Measurements from ENCODE around the gene AMH. TPM values are rescaled to one million over a fixed set of nuclear protein-coding genes. Genes with fewer than 3 reads are reported as not detected.

AMH gene
- total RNA-seq, 1 experiment from 2014 or later: 11.2 TPM

DNA sequence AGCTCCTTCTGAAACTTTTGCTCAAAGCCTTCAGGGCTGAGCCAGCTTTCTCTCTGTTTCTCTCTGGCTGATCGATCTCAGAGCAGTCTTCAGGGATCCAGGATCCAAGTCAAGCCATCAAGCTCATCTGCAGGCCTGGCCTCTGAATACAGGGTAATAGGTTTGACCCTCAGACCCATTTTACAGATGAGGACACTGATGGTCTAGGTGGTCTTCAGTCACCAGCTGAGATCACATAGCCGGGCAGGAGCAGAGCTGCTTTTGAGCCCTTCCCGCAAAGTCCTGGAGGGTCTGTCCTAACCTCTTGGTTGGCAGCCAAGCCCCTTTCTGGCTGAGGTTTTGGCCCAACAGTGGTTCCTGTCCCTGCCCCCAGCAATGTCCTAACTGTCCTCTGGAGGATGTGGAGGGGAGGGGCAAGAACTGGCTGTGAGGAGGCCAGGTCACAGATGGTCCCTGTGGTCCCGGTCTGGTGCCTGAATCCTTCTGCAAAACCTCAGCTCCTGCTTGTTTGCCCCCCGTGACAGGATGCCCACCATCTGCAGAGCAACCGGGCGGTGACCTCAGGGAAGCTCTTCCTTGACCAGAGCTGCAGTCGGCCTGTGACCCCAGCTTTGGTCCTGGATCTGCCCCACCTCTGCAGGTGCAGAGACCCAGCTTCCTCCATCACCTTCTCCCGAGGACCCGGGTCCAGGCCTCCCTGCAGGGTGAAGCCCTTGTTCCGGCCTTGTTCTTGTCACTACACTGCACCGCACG lies 38.6 kb downstream of the AMH start:
- Mint-ChIP-seq H3K4me1 (peaks cover 7% of the 10 kb centered on the region; the same call in 1 of the 2 replicates), H3K4me3 (no peak overlapping the region), H3K9me3 (no peaks in the 10 kb centered on the region), H3K36me3 (no peaks in the 10 kb centered on the region), H3K27ac (0 out of 2 replicates have a peak overlapping the region, but pooled peaks have one; percentile 32), H3K27me3 (ENCODE audit: low read depth) (peaks cover 63% of the 10 kb centered on the region)
- DNase-seq (ENCODE audit: low spot score): no peak
- POLR2A ChIA-PET: interaction anchor here (0.5 kb wide), 1 partner anchor 189 kb away, joined by 3 read pairs; no protein-coding TSS in a partner anchor
- ATAC-seq: no peak
- CTCF ChIA-PET: interaction anchor here (0.6 to 2.7 kb wide), 8 partner anchors 13 to 88 kb away, joined by 3 to 10 read pairs (median 4); no protein-coding TSS in a partner anchor
- TF ChIP-seq ELF4 (CRISPR knock-in tag; IDR thresholded peaks at IDR 0.05; ENCODE audit: low read depth): no peak
- no peak for TF ChIP-seq SMAD4 (CRISPR knock-in tag; IDR thresholded peaks at IDR 0.05)
- TF ChIP-seq, protein P1, sequence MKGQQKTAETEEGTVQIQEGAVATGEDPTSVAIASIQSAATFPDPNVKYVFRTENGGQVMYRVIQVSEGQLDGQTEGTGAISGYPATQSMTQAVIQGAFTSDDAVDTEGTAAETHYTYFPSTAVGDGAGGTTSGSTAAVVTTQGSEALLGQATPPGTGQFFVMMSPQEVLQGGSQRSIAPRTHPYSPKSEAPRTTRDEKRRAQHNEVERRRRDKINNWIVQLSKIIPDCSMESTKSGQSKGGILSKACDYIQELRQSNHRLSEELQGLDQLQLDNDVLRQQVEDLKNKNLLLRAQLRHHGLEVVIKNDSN (CRISPR knock-in tag; IDR thresholded peaks at IDR 0.05): no peak
- TF ChIP-seq IRF2 (CRISPR knock-in tag; IDR thresholded peaks at IDR 0.05; ENCODE audit: borderline replicate concordance, low read depth): no peak
- TF ChIP-seq, protein P2, sequence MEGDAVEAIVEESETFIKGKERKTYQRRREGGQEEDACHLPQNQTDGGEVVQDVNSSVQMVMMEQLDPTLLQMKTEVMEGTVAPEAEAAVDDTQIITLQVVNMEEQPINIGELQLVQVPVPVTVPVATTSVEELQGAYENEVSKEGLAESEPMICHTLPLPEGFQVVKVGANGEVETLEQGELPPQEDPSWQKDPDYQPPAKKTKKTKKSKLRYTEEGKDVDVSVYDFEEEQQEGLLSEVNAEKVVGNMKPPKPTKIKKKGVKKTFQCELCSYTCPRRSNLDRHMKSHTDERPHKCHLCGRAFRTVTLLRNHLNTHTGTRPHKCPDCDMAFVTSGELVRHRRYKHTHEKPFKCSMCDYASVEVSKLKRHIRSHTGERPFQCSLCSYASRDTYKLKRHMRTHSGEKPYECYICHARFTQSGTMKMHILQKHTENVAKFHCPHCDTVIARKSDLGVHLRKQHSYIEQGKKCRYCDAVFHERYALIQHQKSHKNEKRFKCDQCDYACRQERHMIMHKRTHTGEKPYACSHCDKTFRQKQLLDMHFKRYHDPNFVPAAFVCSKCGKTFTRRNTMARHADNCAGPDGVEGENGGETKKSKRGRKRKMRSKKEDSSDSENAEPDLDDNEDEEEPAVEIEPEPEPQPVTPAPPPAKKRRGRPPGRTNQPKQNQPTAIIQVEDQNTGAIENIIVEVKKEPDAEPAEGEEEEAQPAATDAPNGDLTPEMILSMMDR (IDR thresholded peaks at IDR 0.05): no peak
- TF ChIP-seq, protein P3, sequence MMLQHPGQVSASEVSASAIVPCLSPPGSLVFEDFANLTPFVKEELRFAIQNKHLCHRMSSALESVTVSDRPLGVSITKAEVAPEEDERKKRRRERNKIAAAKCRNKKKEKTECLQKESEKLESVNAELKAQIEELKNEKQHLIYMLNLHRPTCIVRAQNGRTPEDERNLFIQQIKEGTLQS (CRISPR knock-in tag; conservative IDR thresholded peaks at IDR 0.05): no peak
- TF ChIP-seq, protein P4, sequence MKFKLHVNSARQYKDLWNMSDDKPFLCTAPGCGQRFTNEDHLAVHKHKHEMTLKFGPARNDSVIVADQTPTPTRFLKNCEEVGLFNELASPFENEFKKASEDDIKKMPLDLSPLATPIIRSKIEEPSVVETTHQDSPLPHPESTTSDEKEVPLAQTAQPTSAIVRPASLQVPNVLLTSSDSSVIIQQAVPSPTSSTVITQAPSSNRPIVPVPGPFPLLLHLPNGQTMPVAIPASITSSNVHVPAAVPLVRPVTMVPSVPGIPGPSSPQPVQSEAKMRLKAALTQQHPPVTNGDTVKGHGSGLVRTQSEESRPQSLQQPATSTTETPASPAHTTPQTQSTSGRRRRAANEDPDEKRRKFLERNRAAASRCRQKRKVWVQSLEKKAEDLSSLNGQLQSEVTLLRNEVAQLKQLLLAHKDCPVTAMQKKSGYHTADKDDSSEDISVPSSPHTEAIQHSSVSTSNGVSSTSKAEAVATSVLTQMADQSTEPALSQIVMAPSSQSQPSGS (CRISPR knock-in tag; IDR thresholded peaks at IDR 0.05; ENCODE audit: borderline replicate concordance, low read depth): no peak
- no peak for TF ChIP-seq ZNF219 (CRISPR knock-in tag; IDR thresholded peaks at IDR 0.05; ENCODE audit: borderline replicate concordance)

DNA sequence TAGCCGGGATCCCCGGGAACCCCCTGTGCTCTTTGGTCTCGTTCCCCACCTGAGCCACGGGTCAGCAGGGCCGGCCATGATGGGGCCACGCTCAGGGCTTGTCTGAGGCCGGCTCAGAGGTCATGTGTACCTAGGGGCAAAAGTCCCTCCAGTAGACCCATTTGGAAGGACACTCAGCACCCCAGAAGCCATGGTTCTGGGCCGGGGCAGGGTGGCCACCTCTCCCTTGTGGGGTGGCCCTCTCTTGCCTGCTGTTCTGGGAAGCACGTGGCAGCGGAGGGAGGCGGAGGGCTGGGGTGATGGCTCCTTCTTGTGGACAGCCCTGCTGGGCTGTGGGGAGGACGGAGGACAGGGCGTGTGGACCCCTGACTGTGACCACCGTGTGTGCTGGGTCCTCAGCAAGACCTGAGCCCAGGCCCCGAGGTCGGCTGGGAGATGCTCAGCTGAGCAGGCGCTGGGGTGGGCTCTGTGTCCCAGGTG lies 39.3 kb downstream of the AMH start:
- ATAC-seq: no peak
- Mint-ChIP-seq H3K4me1 (peaks cover 6% of the 10 kb centered on the region; the same call in 1 of the 2 replicates), H3K27me3 (ENCODE audit: low read depth) (peaks cover 65% of the 10 kb centered on the region), H3K36me3 (no peaks in the 10 kb centered on the region), H3K9me3 (no peaks in the 10 kb centered on the region), H3K27ac (no peak overlapping the region), H3K4me3 (peak overlapping the region; percentile 21; the same call in 1 of the 2 replicates)
- ChIA-PET POLR2A (no interaction called here), CTCF (interaction anchor here (0.6 to 2.7 kb wide), 8 partner anchors 12 to 89 kb away, joined by 3 to 10 read pairs (median 5); no protein-coding TSS in a partner anchor)
- TF ChIP-seq ZBTB21 (CRISPR knock-in tag; IDR thresholded peaks at IDR 0.05; ENCODE audit: borderline replicate concordance) (no peak), SOX15 (CRISPR knock-in tag; IDR thresholded peaks at IDR 0.05) (no peak), PRRX2 (CRISPR knock-in tag; IDR thresholded peaks at IDR 0.05) (no peak)
- TF ChIP-seq, protein P5, sequence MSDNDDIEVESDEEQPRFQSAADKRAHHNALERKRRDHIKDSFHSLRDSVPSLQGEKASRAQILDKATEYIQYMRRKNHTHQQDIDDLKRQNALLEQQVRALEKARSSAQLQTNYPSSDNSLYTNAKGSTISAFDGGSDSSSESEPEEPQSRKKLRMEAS (CRISPR knock-in tag; IDR thresholded peaks at IDR 0.05): no peak
- DNase-seq (ENCODE audit: low spot score): no peak

DNA sequence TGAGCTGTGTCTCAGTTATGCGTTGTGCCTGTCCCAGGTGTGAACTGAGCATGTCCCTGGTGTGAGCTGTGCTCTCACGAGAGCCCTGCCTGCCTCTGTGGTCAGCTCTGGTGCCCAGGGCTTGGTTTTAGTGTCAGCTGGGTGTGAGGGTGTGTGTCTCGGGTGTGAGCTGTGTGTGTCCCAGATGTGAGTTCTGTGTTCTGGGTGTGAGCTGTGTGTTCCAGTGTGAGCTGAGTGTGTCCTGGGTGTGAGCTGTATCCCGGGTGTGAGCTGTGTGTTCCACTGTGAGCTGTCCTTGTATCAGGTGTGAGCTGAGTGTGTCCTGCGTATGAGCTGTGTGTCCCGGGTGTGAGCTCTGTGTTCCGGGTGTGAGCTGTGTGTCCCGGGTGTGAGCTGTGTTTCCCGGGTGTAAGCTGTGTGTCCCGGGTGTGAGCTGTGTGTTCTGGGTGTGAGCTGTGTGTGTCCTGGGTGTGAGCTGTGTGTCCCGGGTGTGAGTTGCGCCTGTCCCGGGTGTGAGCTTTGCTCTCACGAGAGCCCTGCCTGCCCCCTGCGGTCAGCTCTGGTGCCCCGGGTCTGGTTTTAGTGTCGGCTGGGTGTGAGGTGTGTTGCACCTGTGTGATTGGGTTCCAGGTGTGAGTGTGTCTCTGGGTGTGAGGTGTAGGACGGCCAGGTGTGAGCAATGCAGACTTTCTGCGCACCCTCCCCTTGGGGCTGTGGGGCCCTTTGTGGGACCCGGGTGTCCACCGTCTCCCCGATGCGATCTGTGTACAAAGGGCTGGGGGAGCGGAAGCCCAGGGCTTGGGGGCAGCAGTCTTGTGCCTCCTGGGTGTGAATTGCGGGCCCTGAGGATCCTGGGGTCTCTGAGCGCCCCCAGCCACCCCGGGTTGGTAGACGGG lies 39.9 kb downstream of the AMH start:
- Mint-ChIP-seq H3K9me3 (no peaks in the 10 kb centered on the region), H3K27ac (no peak overlapping the region), H3K36me3 (no peaks in the 10 kb centered on the region), H3K27me3 (ENCODE audit: low read depth) (peaks cover 71% of the 10 kb centered on the region), H3K4me1 (peaks cover 9% of the 10 kb centered on the region; the same call in 1 of the 2 replicates), H3K4me3 (peak overlapping the region; percentile 63)
- ChIA-PET POLR2A (no interaction called here), CTCF (interaction anchor here (0.7 to 2.7 kb wide), 6 partner anchors 13 to 90 kb away, joined by 3 to 10 read pairs (median 6); no protein-coding TSS in a partner anchor)
- DNase-seq (ENCODE audit: low spot score): no peak
- ATAC-seq: no peak
- TF ChIP-seq, protein P6, sequence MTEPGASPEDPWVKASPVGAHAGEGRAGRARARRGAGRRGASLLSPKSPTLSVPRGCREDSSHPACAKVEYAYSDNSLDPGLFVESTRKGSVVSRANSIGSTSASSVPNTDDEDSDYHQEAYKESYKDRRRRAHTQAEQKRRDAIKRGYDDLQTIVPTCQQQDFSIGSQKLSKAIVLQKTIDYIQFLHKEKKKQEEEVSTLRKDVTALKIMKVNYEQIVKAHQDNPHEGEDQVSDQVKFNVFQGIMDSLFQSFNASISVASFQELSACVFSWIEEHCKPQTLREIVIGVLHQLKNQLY (CRISPR knock-in tag; IDR thresholded peaks at IDR 0.05): no peak
- TF ChIP-seq, protein P3 (CRISPR knock-in tag; conservative IDR thresholded peaks at IDR 0.05): no peak
- no peak for TF ChIP-seq TP53 (CRISPR knock-in tag; IDR thresholded peaks at IDR 0.05)
- no peak for TF ChIP-seq ZNF138 (CRISPR knock-in tag; conservative IDR thresholded peaks at IDR 0.05)
- TF ChIP-seq, protein P4 (CRISPR knock-in tag; IDR thresholded peaks at IDR 0.05; ENCODE audit: borderline replicate concordance, low read depth): no peak
- TF ChIP-seq, protein P7, sequence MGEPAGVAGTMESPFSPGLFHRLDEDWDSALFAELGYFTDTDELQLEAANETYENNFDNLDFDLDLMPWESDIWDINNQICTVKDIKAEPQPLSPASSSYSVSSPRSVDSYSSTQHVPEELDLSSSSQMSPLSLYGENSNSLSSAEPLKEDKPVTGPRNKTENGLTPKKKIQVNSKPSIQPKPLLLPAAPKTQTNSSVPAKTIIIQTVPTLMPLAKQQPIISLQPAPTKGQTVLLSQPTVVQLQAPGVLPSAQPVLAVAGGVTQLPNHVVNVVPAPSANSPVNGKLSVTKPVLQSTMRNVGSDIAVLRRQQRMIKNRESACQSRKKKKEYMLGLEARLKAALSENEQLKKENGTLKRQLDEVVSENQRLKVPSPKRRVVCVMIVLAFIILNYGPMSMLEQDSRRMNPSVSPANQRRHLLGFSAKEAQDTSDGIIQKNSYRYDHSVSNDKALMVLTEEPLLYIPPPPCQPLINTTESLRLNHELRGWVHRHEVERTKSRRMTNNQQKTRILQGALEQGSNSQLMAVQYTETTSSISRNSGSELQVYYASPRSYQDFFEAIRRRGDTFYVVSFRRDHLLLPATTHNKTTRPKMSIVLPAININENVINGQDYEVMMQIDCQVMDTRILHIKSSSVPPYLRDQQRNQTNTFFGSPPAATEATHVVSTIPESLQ (CRISPR knock-in tag; IDR thresholded peaks at IDR 0.05): no peak

All from WTC11 (cell line).